Measurements from ENCODE around the gene CCDC85C.

- no peak for TF ChIP-seq CTCF (IDR thresholded peaks at IDR 0.05)
- TF ChIP-seq POLR2A (IDR thresholded peaks at IDR 0.05) = no peak
- no peak for TF ChIP-seq EP300 (IDR thresholded peaks at IDR 0.05)
These were observed 57.6 kb downstream of the CCDC85C start for GRCh38 chr14:99546234-99546879.

Data from ovary (tissue), 3 donors.